IMR-90 (cell line): ENCODE results near the gene ZNF341. TPM values are rescaled to one million over a fixed set of nuclear protein-coding genes. Genes with fewer than 3 reads are reported as not detected.
A peak's percentile ranks its signal among the peaks of the same experiment; 100 is the strongest.

Source experiments
- ATAC-seq: fragments of 200-7000 bp; cut with Tn5 transposase; 2 replicates; pipeline ENCODE4 v1.9.1; 2020; ENCODE audit warnings: low read depth, mild to moderate bottlenecking, moderate library complexity
- BruUV-seq: library from RNA; stranded (reverse); fragments of 400-500 nt; replicated peaks from 2 replicates; lab custom pipeline; 2021; lab: Mats Ljungman, UMichigan
- CTCF ChIA-PET: fragments of 300-600 bp; formaldehyde crosslinking; extraction: SDS; loops from one replicate; lab custom pipeline; 2021; ENCODE audit warnings: antibody characterized with exemption; lab: Yijun Ruan, JAX
- POLR2A ChIA-PET: fragments of 300-600 bp; sonication (Branson Sonifier 250); formaldehyde crosslinking; loops from one replicate; lab custom pipeline; 2022; ENCODE audit warnings: antibody characterized with exemption; ENCODE audit not compliant: unreplicated experiment; lab: Charles Lee
- DNase-seq: peaks from one replicate; pipeline ENCODE4 v3.0.0; 2013
- H2AFZ ChIP-seq: replicated peaks from 2 replicates; pipeline ENCODE3; 2013; ENCODE audit warnings: low read length, mild to moderate bottlenecking; ENCODE audit not compliant: poor library complexity
- H2AK5ac ChIP-seq: 2 replicates; pipeline ENCODE4 v1.6.1; 2013; ENCODE audit warnings: low read depth, low read length, inconsistent platforms
- H2AK9ac ChIP-seq: replicated peaks from 2 replicates; pipeline ENCODE3; 2013; ENCODE audit warnings: mild to moderate bottlenecking, low read depth, low read length, moderate library complexity; ENCODE audit not compliant: poor library complexity
- H2BK120ac ChIP-seq: 2 replicates; pipeline ENCODE4 v1.6.1; 2013; ENCODE audit warnings: low read depth, low read length, inconsistent platforms
- H2BK15ac ChIP-seq: 3 replicates; pipeline ENCODE4 v1.6.1; 2013; ENCODE audit warnings: low read depth, low read length, inconsistent platforms
- H2BK20ac ChIP-seq: 2 replicates; pipeline ENCODE4 v1.6.1; 2013; ENCODE audit warnings: low read depth, mild to moderate bottlenecking, inconsistent platforms, low read length, moderate library complexity
- H2BK5ac ChIP-seq: 2 replicates; pipeline ENCODE4 v1.6.1; 2013; ENCODE audit warnings: mild to moderate bottlenecking, low read depth, low read length, inconsistent platforms; ENCODE audit not compliant: poor library complexity, severe bottlenecking
- H3K14ac ChIP-seq: replicated peaks from 2 replicates; pipeline ENCODE4 v1.6.1; 2013; ENCODE audit warnings: low read depth, low read length, inconsistent platforms
- H3K18ac ChIP-seq: 2 replicates; pipeline ENCODE4 v1.6.1; 2013; ENCODE audit warnings: low read depth, low read length, control low read depth
- H3K23ac ChIP-seq: 2 replicates; pipeline ENCODE4 v1.6.1; 2013; ENCODE audit warnings: low read depth, low read length, inconsistent platforms
- H3K27ac ChIP-seq: 2 replicates; pipeline ENCODE4 v1.5.1; 2013; ENCODE audit warnings: mild to moderate bottlenecking, control low read depth, low read length; ENCODE audit not compliant: insufficient read depth
- H3K27me3 ChIP-seq: 2 replicates; pipeline ENCODE4 v1.6.1; 2013; ENCODE audit warnings: low read length; ENCODE audit not compliant: control insufficient read depth, insufficient read depth
- H3K36me3 ChIP-seq: 2 replicates; pipeline ENCODE4 v1.6.1; 2013; ENCODE audit warnings: low read length, mixed read lengths; ENCODE audit not compliant: control insufficient read depth, insufficient read depth
- H3K4ac ChIP-seq: 2 replicates; pipeline ENCODE4 v1.6.1; 2013; ENCODE audit warnings: low read depth, low read length, inconsistent platforms
- H3K4me1 ChIP-seq: 2 replicates; pipeline ENCODE4 v1.6.1; 2013; ENCODE audit warnings: low read length, mixed read lengths; ENCODE audit not compliant: control insufficient read depth, insufficient read depth
- H3K4me2 ChIP-seq: 2 replicates; pipeline ENCODE4 v1.6.1; 2013; ENCODE audit warnings: low read depth, mild to moderate bottlenecking, control low read depth, low read length, moderate library complexity
- H3K4me3 ChIP-seq: 2 replicates; pipeline ENCODE4 v1.5.1; 2013; ENCODE audit warnings: low read depth, mild to moderate bottlenecking, control low read depth, low read length, moderate library complexity; ENCODE audit not compliant: insufficient read depth
- H3K56ac ChIP-seq: 2 replicates; pipeline ENCODE4 v1.6.1; 2013; ENCODE audit warnings: low read length, inconsistent platforms; ENCODE audit not compliant: insufficient read depth; ENCODE audit errors: extremely low read depth
- H3K79me1 ChIP-seq, 2 experiments: 2 replicates each; pipeline ENCODE4 v1.6.1; 2013; ENCODE audit warnings: low read length in 2 of 2, inconsistent platforms in 1 of 2, low read depth in 1 of 2
- H3K9ac ChIP-seq: 2 replicates; pipeline ENCODE4 v1.6.1; 2013; ENCODE audit warnings: low read depth, low read length, control low read depth
- H3K9me1 ChIP-seq: 2 replicates; pipeline ENCODE4 v1.6.1; 2013; ENCODE audit warnings: low read length, inconsistent platforms; ENCODE audit not compliant: insufficient read depth
- H3K9me3 ChIP-seq: 2 replicates; pipeline ENCODE4 v1.6.1; 2013; ENCODE audit warnings: low read length; ENCODE audit not compliant: control insufficient read depth, insufficient read depth
- H4K20me1 ChIP-seq: 2 replicates; pipeline ENCODE4 v1.6.1; 2013; ENCODE audit warnings: low read length, inconsistent platforms; ENCODE audit not compliant: insufficient read depth
- H4K5ac ChIP-seq: 2 replicates; pipeline ENCODE4 v1.6.1; 2013; ENCODE audit warnings: mild to moderate bottlenecking, low read depth, low read length, control low read depth
- H4K8ac ChIP-seq, 2 experiments: 2 replicates each; pipeline ENCODE4 v1.6.1; 2013; ENCODE audit warnings: low read depth in 2 of 2, low read length in 2 of 2, control low read depth in 1 of 2, inconsistent platforms in 1 of 2
- H4K91ac ChIP-seq: 2 replicates; pipeline ENCODE4 v1.6.1; 2013; ENCODE audit warnings: low read depth, low read length, inconsistent platforms; ENCODE audit not compliant: insufficient read depth
- BHLHE40 ChIP-seq: fragments of 150-350 bp; IDR thresholded peaks from 2 replicates; pipeline ENCODE4 v1.6.1; 2016; ENCODE audit warnings: mild to moderate bottlenecking, low read depth, low read length
- CEBPB ChIP-seq: IDR thresholded peaks from 2 replicates; pipeline ENCODE4 v1.6.1; 2012; ENCODE audit warnings: low read depth, low read length, improper control_type of control experiment
- CTCF ChIP-seq: conservative IDR thresholded peaks from 2 replicates; pipeline ENCODE4 v1.5.1; 2012; ENCODE audit warnings: mild to moderate bottlenecking, low read depth, low read length, improper control_type of control experiment
- ELK1 ChIP-seq: fragments of 150-350 bp; IDR thresholded peaks from 2 replicates; pipeline ENCODE4 v1.6.1; 2016; ENCODE audit warnings: low read depth, mild to moderate bottlenecking, low read length, moderate library complexity, borderline replicate concordance
- FOS ChIP-seq: fragments of 150-350 bp; IDR thresholded peaks from 2 replicates; pipeline ENCODE4 v1.6.1; 2016; ENCODE audit warnings: low read depth, low read length
- MAFK ChIP-seq: IDR thresholded peaks from 2 replicates; pipeline ENCODE4 v1.6.1; 2012; ENCODE audit warnings: low read depth, low read length, improper control_type of control experiment
- MAZ ChIP-seq: IDR thresholded peaks from 2 replicates; pipeline ENCODE4 v1.6.1; 2012; ENCODE audit warnings: low read depth, mild to moderate bottlenecking, low read length, improper control_type of control experiment, moderate library complexity, borderline replicate concordance
- MXI1 ChIP-seq: IDR thresholded peaks from 2 replicates; pipeline ENCODE4 v1.6.1; 2012; ENCODE audit warnings: low read depth, mild to moderate bottlenecking, low read length, moderate library complexity, borderline replicate concordance
- NFE2L2 ChIP-seq: fragments of 150-350 bp; IDR thresholded peaks from 2 replicates; pipeline ENCODE4 v1.6.1; 2016; ENCODE audit warnings: low read depth, mild to moderate bottlenecking, low read length
- POLR2A ChIP-seq: IDR thresholded peaks from 2 replicates; pipeline ENCODE4 v1.6.1; 2012; ENCODE audit warnings: mild to moderate bottlenecking, low read depth, low read length
- RAD21 ChIP-seq: IDR thresholded peaks from 2 replicates; pipeline ENCODE4 v1.6.1; 2012; ENCODE audit warnings: low read length, improper control_type of control experiment
- RCOR1 ChIP-seq: IDR thresholded peaks from 2 replicates; pipeline ENCODE4 v1.6.1; 2012; ENCODE audit warnings: mild to moderate bottlenecking, low read length, improper control_type of control experiment; ENCODE audit not compliant: insufficient replicate concordance
- RFX5 ChIP-seq: IDR thresholded peaks from 2 replicates; pipeline ENCODE4 v1.8.0; 2012; ENCODE audit warnings: low read depth, mild to moderate bottlenecking, low read length, moderate library complexity
- SMC3 ChIP-seq: fragments of 150-350 bp; IDR thresholded peaks from 2 replicates; pipeline ENCODE4 v1.6.1; 2016; ENCODE audit warnings: low read depth, mild to moderate bottlenecking, antibody characterized with exemption, low read length, moderate library complexity
- WGBS, 2 experiments: methylation state at CpG; one replicate each; pipeline versions ENCODE4 v1.1.5 to v1.1.7; 2013; ENCODE audit warnings: missing lambda C conversion rate in 2 of 2; ENCODE audit not compliant: insufficient read length in 1 of 2; ENCODE audit errors: extremely low coverage in 2 of 2; 5-methylcytosine and 5-hydroxymethylcytosine counted together
- dilution Hi-C: fragments of 300-500 bp; cut with HindIII; formaldehyde crosslinking; loops from one replicate; pipeline ENCODE4 v1.14.3; 2018; ENCODE audit warnings: low sequenced_read_pairs; ENCODE audit not compliant: unreplicated experiment
- in situ Hi-C: fragments of 300-500 bp; cut with MboI; formaldehyde crosslinking; loops from 3 replicates; pipeline ENCODE4 v1.14.3; 2019; ENCODE audit warnings: low sequenced_read_pairs, inconsistent platforms, mixed read lengths
- intact Hi-C: fragments of 100-400 bp; cut with micrococcal nuclease; formaldehyde crosslinking; loops from 2 replicates; pipeline ENCODE4 v1.10.0; 2022
- polyA plus RNA-seq, 3 experiments: library from polyadenylated mRNA; depleted of rRNA; stranded (reverse); fragments of >200 nt; gene quantifications; 2 replicates each; pipeline ENCODE4 v1.2.3, GENCODE V29; 2012; ENCODE audit warnings: low replicate concordance in 1 of 3
- total RNA-seq: library from RNA; depleted of rRNA; stranded (reverse); fragments of >200 nt; gene quantifications from 2 replicates; pipeline ENCODE4 v1.2.3, GENCODE V29; 2012

Gene ZNF341
- total and polyA plus RNA-seq, 2 of the 4 experiments (the other 2 are of a cell fraction): 1.1 to 3.4 TPM

- H3K14ac ChIP-seq: no peak overlapping the region
- no peak overlapping the region for H2BK15ac ChIP-seq
- H4K5ac ChIP-seq: no peak overlapping the region; the same call in 1 of the 2 replicates
- no peak overlapping the region for H2BK20ac ChIP-seq
- no peaks in the 10 kb centered on the region for H3K27me3 ChIP-seq
- H4K8ac ChIP-seq: no peak overlapping the region
- peak; percentile 24 for DNase-seq
- CTCF ChIA-PET: interaction anchor here (0.8 to 1.7 kb wide), 2 partner anchors 8 to 12 kb away, joined by 3 to 5 read pairs; no protein-coding TSS in a partner anchor
- dilution Hi-C loops: no loop called here
- WGBS, 2 experiments: 15% methylated on average over 2 of the region's 21 CpGs; no CpG with 5 or more reads in 1 of the 2 experiments
- BruUV-seq: no TSS peak
- H3K56ac ChIP-seq: no peak overlapping the region
- no peak overlapping the region for H3K4me3 ChIP-seq
- peak overlapping the region; percentile 40 for H2AFZ ChIP-seq
- H4K20me1 ChIP-seq: peaks cover 14% of the 10 kb centered on the region; the same call in 1 of the 2 replicates
- no peak overlapping the region for H3K27ac ChIP-seq
- POLR2A ChIA-PET: no interaction called here
- no peak overlapping the region for H3K18ac ChIP-seq
- peak overlapping the region; percentile 13 for H2AK9ac ChIP-seq
- no peaks in the 10 kb centered on the region for H3K9me3 ChIP-seq
- H3K9me1 ChIP-seq: no peaks in the 10 kb centered on the region
- H3K9ac ChIP-seq: no peak overlapping the region
- H3K36me3 ChIP-seq: peaks cover 1% of the 10 kb centered on the region; the same call in 1 of the 2 replicates
- H3K4me2 ChIP-seq: no peak overlapping the region
- no peak overlapping the region for H2AK5ac ChIP-seq
- no peak overlapping the region for H3K4ac ChIP-seq
- no peaks in the 10 kb centered on the region for H3K79me1 ChIP-seq
- H4K91ac ChIP-seq: no peak overlapping the region
- in situ Hi-C loops: no loop called here
- intact Hi-C loops: loop anchor here (2.0 kb wide), 1 partner anchor 276 kb away; no protein-coding TSS in a partner anchor
- no peak overlapping the region for H2BK5ac ChIP-seq
- ATAC-seq: no peak
- no peak overlapping the region for H3K23ac ChIP-seq
- peaks cover 10% of the 10 kb centered on the region for H3K4me1 ChIP-seq
- H2BK120ac ChIP-seq: no peak overlapping the region
- TF ChIP-seq NFE2L2 (no peak), BHLHE40 (no peak), FOS (no peak), MAZ (no peak), POLR2A (no peak), CEBPB (no peak), CTCF (no peak), RCOR1 (no peak), RAD21 (no peak), MXI1 (no peak), SMC3 (no peak), MAFK (no peak), ELK1 (no peak), RFX5 (no peak)
Observed at GRCh38 chr20:33793011-33793931, 61.5 kb downstream of the ZNF341 start.
